HG03139 (cell line): ENCODE data around the gene WDR54.
"Not testable (repeated sequence)": the region's sequence is repeated elsewhere in the genome, so short reads cannot be mapped to it uniquely, and the experiment has no call there.

Experiments used
- ATAC-seq: cut with Tn5 transposase; IDR thresholded peaks from one replicate; pipeline ENCODE4 v1.9.1; 2021; ENCODE audit not compliant: unreplicated experiment

WDR54 gene

DNA sequence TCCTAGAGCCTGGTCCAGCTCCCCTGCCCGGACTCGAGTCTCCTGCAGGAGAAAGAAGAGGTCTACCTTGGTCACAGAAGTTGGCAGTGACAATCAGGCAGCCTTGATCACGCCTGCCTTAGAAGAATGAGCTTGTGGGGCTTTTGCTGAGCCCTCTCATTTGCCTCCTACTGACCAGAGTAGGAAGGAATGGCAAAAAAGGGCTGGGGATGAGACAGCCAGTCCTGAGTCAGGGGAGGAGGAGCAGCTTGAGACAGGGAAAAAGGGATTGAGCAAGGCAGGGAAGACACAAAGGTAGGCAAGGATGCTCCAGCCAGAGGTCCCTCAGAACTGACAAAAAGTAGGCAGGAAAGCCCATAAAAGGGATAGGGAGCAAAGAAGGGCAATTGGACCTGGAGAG is 6.0 kb downstream of the WDR54 start:
- ATAC-seq: no peak

- no peak for ATAC-seq
These were observed 7.1 kb downstream of the WDR54 start for GRCh38 chr2:74428675-74429074.

DNA sequence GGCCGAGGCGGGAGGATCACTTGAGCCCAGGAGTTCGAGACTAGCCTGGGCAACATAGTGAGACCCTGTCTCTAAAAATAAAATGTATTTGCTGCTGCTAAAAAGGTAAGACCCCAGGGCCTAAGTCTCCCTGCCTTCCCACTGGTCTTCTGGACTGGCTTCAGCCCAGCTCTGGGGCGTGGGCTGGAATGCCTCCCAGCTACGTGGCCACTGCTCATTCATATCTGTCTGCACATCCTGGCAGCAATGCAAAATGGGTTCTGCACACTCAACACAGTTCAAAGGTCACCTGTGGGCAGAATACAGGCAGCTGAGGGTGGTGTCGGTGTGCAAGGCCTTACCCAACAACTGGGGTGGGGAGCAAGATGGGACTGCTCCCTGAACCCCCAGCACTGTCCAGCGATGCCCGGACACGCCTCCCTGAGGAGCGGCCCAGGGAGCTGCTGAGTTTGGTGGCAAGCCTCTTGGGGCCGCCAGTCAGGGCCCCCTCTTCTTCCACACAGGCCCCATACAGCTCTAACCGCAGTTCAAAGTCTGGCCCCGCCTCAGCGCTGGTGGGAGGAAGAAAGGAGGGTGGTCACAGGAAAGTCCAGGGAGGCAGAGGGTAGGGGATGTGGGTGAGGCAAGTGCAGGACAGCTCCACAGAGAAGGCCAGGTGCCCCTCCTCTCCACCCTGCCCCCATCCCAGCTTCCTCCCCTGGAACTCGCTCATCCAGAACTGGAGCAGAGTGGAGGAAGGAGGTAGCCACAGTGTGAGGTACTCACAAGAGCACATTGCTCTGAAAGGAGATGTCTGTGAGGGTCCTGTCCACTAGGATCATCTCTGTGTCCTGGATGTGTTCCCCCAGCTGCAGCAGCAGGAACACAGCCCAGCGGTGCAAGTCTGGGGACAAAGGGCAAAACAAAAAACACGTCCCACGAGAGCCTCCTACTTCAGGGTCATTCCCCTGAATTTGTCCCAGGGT is 8.2 kb downstream of the WDR54 start:
- ATAC-seq: no peak

DNA sequence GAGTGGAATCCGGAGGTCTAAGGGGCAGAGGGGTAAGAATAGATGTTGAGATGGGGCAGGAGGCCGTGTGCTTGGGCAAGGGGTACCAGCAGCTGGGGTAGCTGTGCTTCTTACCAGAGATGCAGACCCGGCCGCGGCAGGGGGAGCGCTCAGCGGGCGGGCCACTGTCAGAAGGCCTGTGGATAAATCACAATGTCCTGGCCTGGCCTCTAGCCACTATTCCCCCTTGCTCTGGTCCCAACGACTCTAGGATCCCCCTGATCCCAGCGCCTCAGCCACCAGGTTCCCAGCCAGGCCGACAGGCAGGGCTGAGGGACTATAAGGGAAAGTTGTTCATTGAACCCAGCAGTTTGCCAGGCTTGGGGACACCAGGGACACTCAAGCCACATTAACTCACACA is 9.0 kb downstream of the WDR54 start:
- no peak for ATAC-seq

DNA sequence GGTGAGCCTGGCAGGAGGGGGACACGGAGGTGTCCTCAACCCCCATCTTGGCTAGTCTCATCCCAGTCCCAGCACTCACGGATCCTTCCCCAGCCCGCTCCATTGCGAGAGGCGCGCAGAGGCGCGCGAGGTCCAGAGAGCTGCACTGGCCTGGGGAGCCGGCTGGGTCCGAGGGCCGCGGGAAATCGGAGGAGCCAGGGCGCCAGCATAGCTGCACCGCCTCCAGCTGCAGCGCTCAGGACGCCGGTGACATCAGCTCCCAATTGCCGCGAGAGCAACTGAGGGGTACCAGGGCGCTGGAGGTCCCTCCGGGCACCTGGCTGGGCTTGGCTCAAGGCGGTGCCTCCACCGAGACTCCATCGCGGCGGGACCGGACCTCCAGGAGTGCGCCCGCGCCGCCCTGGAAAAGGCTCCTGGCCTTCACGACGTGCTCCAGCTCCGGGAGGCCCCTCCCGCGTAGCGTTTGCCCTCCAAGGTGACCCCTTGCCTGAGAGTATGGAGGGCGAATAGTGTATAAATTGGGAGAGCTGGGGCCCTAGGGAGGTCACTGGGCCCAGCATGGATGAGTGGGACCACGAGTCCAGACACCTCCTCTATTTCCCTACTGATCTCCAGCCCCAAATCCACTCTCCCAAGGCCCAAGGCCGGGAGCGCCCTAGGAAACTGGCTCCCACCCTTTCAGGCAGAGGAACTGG is 14.7 kb downstream of the WDR54 start:
- ATAC-seq: no peak

DNA sequence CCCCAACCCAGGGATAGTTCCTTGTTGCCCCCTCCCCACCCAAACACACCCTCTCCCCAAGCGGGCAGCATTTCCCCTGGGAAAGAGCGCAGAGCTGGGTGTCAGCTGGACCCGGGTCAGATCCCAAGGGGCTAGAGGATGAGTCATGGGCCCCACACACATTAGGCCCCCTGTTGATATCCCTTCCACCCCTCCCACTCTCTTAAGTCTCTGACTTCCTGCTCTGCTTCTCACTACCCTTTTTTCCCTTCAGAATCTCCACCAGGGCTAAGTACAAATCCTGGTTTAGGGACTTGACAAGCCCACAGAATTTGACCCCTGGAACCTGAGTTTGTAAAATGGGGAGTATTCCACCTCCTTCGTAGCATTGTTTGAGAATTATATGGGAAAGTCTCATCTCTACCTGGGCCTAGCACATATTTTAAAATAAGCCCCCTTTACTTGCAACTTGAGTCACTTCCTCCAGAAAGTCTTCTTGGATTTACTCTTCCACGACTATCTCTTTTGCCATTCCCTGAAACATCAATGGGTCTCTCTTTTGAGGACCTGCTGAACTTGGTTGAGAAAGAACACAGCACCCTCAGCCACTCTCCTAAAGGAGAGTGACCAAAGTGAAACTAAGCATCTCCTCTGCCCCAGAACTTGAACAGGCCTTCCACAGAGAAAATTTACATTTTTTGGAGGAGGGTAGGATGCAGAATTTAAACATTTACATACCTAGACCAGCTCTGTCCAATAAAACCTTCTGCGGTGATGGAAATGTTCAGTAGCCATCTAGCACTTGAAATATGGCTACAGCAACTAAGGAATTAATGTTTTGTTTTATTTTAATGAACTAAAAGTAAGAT is 15.5 kb downstream of the WDR54 start:
- no peak for ATAC-seq

DNA sequence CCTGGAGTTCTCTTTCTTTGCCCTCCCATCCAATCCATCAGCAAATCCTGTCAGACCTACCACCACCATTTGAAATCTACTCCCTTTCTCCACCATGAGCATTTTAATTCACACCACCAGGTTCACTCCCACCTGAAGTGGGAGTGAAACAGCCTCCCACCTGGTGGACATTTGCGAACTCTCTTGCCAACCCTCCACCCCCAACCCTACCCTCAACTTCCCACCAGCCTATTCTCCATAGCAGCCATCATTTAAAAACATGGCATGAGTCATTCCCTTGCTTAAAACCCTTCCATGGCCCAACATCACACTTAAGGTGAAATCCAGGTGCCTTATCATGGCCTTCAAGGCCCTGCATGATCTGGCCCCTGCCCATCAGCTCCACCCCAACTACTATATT is 16.7 kb downstream of the WDR54 start:
- no peak for ATAC-seq

DNA sequence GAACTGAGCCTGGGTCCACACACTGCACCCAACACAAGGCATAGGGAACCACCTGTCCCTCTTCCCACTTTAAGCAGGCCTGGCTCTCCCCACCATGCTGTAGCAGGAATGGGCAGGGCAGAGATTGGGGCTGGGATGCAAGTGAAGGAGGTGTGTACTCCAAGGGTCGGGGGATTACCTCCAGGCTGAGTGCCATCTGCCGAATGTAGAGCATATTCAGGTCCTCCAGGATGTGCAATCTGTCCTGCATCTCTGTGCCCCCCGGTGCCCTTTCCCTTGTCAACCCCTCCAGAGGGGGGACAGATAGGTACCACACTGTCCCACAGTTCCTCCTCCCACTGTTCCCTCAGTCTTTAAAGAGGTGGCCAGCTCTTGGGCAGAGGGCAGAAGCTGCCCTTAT is 17.8 kb downstream of the WDR54 start:
- ATAC-seq: no peak

DNA sequence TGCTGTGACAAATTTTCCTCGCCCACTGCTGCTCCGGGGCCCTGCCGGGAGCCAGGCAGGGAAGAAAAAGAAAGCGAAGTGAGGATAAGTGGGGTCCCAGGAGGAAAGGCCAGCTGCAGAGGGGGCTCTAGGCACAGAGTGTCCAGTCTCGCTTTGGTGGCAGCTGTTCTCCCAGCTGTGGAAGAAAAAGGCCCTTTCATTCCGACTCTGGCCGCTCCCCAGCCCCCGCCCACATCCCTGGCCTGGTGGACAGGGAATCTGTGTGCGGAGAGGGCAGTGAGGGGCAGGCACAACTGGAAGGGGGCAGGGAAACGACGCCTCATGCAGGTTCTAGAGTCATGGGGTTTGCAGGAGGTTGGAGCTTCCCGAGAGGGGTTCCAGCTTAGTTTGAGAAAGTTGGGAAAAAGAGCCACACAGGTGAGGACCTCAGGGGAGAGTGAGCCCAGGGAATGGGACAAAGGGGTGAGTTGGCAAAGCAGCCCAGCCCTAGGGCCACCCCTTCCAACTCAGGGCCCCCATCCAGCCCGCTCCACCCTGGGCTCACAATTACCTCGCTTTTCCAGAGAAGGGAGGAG is 18.4 kb downstream of the WDR54 start:
- no peak for ATAC-seq

- ATAC-seq: peak; percentile 62
These were observed 19.0 kb downstream of the WDR54 start for GRCh38 chr2:74440378-74441169.

GRCh38 chr2:74441170-74441689 is 19.7 kb downstream of the WDR54 start:
- peak; percentile 14 for ATAC-seq

DNA sequence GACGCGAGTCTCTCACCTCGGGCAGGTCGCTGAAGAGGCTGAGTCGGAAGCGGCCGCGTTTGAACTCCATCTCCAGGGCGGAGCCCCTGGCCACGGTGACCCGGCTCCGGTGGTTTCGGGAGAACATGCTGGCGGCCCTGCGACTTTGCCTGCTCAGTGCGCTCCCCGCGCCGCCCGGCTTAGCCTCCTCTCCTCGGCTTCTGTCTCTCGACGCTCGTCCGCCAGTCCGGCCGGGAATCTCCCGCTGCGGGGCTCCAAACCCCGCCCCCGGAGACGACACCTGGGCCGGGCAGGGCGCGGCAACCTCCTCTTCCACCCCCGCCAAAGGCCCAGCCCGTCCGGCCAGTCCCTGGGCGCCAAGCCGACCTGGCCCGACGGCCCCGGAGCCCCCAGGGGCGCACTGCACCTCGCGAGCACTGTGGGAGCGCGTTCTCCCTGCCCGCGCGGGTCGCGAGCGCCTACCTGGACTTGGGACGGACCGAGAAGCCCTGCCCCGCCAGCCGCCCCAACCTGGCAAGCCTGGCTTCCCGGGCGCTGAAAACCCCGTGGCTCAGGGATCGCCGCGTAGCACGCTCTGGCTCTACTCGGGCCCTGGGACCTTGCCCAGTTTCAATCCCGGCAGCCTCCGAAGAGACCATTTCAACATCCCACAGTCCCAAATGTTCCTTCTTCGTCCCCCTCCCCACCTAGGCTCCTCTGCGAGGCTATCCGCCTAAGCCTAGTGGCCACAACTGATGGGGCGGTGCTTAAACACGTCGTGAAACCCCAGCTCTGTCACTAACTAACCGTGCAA is 20.4 kb downstream of the WDR54 start, which contains the start of gene RTKN:
TSS of gene RTKN (minus strand) at position 248 of the 793 bp plus-strand sequence. CDS start at position 127, 121 bp downstream.
- ATAC-seq: peak; percentile 37

DNA sequence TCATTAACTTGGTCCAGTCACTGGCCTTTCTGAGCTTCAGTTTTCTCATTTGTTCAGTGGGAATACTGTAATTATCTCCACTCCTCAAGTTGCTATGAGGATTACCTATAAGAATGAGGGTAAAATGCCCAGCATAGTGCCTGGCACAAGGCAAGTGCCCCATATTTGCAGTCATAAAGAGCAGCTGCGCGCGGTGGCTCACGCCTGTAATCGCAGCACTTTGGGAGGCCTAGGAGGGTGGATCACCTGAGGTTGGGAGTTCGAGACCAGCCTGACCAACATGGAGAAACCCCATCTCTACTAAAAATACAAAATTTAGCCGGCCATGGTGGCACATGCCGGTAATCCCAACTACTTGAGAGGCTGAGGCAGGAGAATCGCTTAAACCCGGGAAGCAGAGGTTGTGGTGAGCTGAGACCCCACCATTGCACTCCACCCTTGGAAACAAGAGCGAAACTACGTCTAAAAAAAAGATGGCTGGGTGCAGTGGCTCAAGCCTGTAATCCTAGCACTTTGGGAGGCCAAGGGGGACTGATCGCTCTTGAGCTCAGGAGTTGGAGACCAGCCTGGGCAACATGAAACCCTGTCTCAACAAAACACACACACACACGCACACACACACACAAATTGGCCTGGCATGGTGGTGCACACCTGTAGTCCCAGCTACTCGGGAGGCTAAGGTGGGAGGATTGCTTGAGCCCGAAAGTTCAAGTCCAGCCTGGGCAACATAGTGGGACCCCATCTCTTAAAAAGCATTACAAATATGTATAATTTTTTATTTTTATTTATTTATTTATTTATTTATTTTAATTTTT is 21.2 kb downstream of the WDR54 start:
- not testable (repeated sequence) for ATAC-seq

- ATAC-seq: no peak
These were observed 23.2 kb downstream of the WDR54 start for GRCh38 chr2:74444498-74445318.

GRCh38 chr2:74447230-74447999 is 25.9 kb downstream of the WDR54 start:
- no peak for ATAC-seq

GRCh38 chr2:74448771-74449170 is 27.2 kb downstream of the WDR54 start:
- no peak for ATAC-seq
